ENCODE measurements around the gene SLC25A1.

DNA sequence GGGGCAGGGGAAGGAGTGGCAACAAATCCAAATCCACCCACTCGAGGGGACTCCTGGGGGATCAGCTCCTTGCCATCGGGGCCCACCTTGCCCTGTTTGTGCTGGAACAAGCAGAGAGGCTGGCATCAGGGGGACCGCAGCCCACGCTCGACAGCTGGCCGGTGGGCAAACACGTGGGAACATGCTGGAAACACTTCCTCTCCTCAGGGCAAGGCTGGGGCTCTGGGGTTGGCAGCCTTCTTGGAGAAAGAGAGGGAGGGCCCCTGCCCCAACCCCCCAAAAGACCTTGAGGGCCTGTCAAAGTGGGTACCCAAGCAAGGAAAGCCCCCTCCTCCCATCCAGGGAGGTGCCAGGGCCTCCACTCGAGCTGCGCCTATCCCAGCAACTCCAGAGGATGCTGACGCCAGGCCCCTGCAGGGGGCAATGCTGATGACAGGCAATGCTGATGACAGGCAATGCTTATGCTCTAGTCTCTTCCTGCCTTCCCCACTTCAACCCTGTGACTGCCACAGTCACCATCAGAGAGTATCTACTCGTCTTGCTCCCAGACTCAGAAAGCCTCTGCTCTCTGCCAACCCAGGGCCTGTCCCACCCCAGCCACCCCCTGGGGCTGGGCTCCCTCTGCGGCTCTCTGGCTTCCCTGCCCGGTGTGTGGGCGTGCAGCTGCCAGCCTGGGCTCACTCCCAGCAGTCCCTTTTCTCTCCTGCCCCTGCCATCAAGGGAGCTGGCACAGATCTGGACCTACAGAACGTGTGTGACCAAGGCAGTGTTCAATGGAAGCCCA, 40.1 kb downstream of the SLC25A1 start:
- TF ChIP-seq RFX5 (IDR thresholded peaks at IDR 0.05; ENCODE audit: low read depth, low read length) (no peak), GATAD2B (conservative IDR thresholded peaks at IDR 0.05; ENCODE audit: low read depth) (no peak), BHLHE40 (IDR thresholded peaks at IDR 0.05; ENCODE audit: borderline replicate concordance in 1 of 2, low read depth in 2 of 2, low read length in 1 of 2) (no peak), EZH2 (IDR thresholded peaks at IDR 0.05; ENCODE audit: borderline replicate concordance, control insufficient read depth, low read depth, low read length) (no peak), CHD1 (IDR thresholded peaks at IDR 0.05; ENCODE audit: low read depth, low read length) (no peak)

Measured in GM12878 (cell line).